Neural cell (in vitro differentiated cells): ENCODE measurements around the gene DNAJB14.

Experiments
- EP300 ChIP-seq: fragments of 450-650 bp; conservative IDR thresholded peaks from 2 replicates; pipeline ENCODE4 v1.6.1; 2014; ENCODE audit warnings: antibody characterized with exemption, mild to moderate bottlenecking, moderate library complexity; ENCODE audit not compliant: poor library complexity, severe bottlenecking
- EZH2 ChIP-seq: fragments of 200-600, 300-800 bp; shearing (Covaris generic), sonication (generic); IDR thresholded peaks from 2 replicates; pipeline ENCODE4 v1.6.1; 2014; ENCODE audit warnings: antibody characterized with exemption, low read length, borderline replicate concordance, mild to moderate bottlenecking; ENCODE audit not compliant: insufficient read depth, poor library complexity, severe bottlenecking
- RAD21 ChIP-seq: fragments of 450-650 bp; conservative IDR thresholded peaks from 2 replicates; pipeline ENCODE4 v1.6.1; 2014; ENCODE audit warnings: antibody characterized with exemption, mild to moderate bottlenecking, moderate library complexity
- REST ChIP-seq: IDR thresholded peaks from 2 replicates; pipeline ENCODE4 v1.6.1; 2012; ENCODE audit warnings: borderline replicate concordance
- SMC3 ChIP-seq: fragments of 450-650 bp; conservative IDR thresholded peaks from 2 replicates; pipeline ENCODE4 v1.6.1; 2014; ENCODE audit warnings: antibody characterized with exemption, mild to moderate bottlenecking, moderate library complexity; ENCODE audit not compliant: poor library complexity
- TAF1 ChIP-seq: IDR thresholded peaks from 2 replicates; pipeline ENCODE4 v1.6.1; 2012; ENCODE audit warnings: low read depth
- TF ChIP-seq, protein P1 (sequence below): fragments of 450-650 bp; IDR thresholded peaks from 2 replicates; pipeline ENCODE4 v1.5.1; 2014; ENCODE audit warnings: antibody characterized with exemption, mild to moderate bottlenecking, moderate library complexity; ENCODE audit not compliant: poor library complexity, severe bottlenecking

DNA sequence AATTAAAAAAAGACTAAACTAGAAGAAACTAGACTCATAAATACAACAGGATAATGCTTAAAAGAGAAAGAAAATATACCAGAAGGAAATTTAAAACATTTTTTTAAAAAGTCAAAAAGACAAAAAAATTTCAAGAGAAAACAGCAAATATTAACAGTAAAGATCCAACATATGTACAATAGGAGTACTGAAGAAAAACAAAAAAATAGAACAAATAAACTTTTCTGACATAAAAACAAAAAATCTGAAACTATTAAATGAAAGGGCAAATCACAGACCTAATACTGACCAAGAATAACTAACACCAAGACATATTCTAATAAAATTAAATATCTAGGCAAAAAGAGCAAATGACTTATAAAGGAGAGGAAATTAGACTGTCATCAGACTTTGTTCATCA, 11.5 kb downstream of the DNAJB14 start:
- TF ChIP-seq, protein P1, sequence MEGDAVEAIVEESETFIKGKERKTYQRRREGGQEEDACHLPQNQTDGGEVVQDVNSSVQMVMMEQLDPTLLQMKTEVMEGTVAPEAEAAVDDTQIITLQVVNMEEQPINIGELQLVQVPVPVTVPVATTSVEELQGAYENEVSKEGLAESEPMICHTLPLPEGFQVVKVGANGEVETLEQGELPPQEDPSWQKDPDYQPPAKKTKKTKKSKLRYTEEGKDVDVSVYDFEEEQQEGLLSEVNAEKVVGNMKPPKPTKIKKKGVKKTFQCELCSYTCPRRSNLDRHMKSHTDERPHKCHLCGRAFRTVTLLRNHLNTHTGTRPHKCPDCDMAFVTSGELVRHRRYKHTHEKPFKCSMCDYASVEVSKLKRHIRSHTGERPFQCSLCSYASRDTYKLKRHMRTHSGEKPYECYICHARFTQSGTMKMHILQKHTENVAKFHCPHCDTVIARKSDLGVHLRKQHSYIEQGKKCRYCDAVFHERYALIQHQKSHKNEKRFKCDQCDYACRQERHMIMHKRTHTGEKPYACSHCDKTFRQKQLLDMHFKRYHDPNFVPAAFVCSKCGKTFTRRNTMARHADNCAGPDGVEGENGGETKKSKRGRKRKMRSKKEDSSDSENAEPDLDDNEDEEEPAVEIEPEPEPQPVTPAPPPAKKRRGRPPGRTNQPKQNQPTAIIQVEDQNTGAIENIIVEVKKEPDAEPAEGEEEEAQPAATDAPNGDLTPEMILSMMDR, result no peak
- TF ChIP-seq REST, result no peak
- no peak for TF ChIP-seq TAF1
- TF ChIP-seq SMC3, result no peak
- TF ChIP-seq EP300, result no peak
- TF ChIP-seq EZH2, result no peak
- TF ChIP-seq RAD21, result no peak
